ENCODE data around the gene MST1. TPM values are rescaled to one million over a fixed set of nuclear protein-coding genes. Genes with fewer than 3 reads are reported as not detected.

MST1 gene
- total RNA-seq, 4 donors from 2014 or later: 12.2 to 116 (median 15.1) TPM

GRCh38 chr3:49669352-49669751 is 19.9 kb downstream of the MST1 start:
- 56% methylated on average over 3 of the region's 3 CpGs; no CpG with 5 or more reads in 1 of the 2 donors for WGBS, 2 donors (ENCODE audit: low coverage in 1 of 2)
- Histone ChIP-seq H3K36me3 (no peaks in the 10 kb centered on the region), H3K9me3 (no peaks in the 10 kb centered on the region), H3K4me3 (no peak overlapping the region), H3K4me1 (peaks cover 0 to 6% (median 4%) of the 10 kb centered on the region in 4 donors), H3K27ac (no peak overlapping the region), H3K27me3 (peaks cover 16% of the 10 kb centered on the region)
- no peak for DNase-seq
- intact Hi-C loops (cut with DNase I; ENCODE audit: low total_unique reads): no loop called here
- no peak for TF ChIP-seq POLR2AphosphoS5 (IDR thresholded peaks at IDR 0.05)
- no peak for TF ChIP-seq EP300 (IDR thresholded peaks at IDR 0.05; ENCODE audit: low read depth)
- TF ChIP-seq POLR2A (IDR thresholded peaks at IDR 0.05): no peak
- TF ChIP-seq CTCF (IDR thresholded peaks at IDR 0.05): no peak
- in situ Hi-C loops (cut with MboI; ENCODE audit: low pct_ligation_motif_present in 1 of 4, low pct_unique_long_range_greater_than_20kb in 1 of 4, low sequenced_read_pairs in 3 of 4): loop anchor here in 1 of 4 donors (10.0 kb wide), 1 partner anchor 125 kb away; no protein-coding TSS in a partner anchor

- no peak for TF ChIP-seq EP300 (IDR thresholded peaks at IDR 0.05; ENCODE audit: low read depth)
- TF ChIP-seq POLR2AphosphoS5 (IDR thresholded peaks at IDR 0.05): no peak
- TF ChIP-seq CTCF (IDR thresholded peaks at IDR 0.05): no peak
- no peak for TF ChIP-seq POLR2A (IDR thresholded peaks at IDR 0.05)
- H3K4me1 ChIP-seq: peaks cover 0 to 6% (median 4%) of the 10 kb centered on the region in 4 donors
- H3K27ac ChIP-seq: no peak overlapping the region
- H3K36me3 ChIP-seq: no peaks in the 10 kb centered on the region
- WGBS, 2 donors (ENCODE audit: low coverage in 1 of 2): 50 to 54% methylated on average over 2 to 5 of the region's 5 CpGs
- H3K4me3 ChIP-seq: no peak overlapping the region
- DNase-seq: no peak
- no peaks in the 10 kb centered on the region for H3K9me3 ChIP-seq
- in situ Hi-C loops (cut with MboI; ENCODE audit: low pct_ligation_motif_present in 1 of 4, low pct_unique_long_range_greater_than_20kb in 1 of 4, low sequenced_read_pairs in 3 of 4) (loop anchor here in 1 of 4 donors (10.0 kb wide), 1 partner anchor 124 kb away; no protein-coding TSS in a partner anchor), intact Hi-C loops (cut with DNase I; ENCODE audit: low total_unique reads) (no loop called here)
- H3K27me3 ChIP-seq: peaks cover 16% of the 10 kb centered on the region
Observed at GRCh38 chr3:49668861-49669260, 20.4 kb downstream of the MST1 start.

GRCh38 chr3:49668414-49668797 is 20.9 kb downstream of the MST1 start:
- H3K27ac ChIP-seq: no peak overlapping the region
- no peaks in the 10 kb centered on the region for H3K36me3 ChIP-seq
- H3K4me1 ChIP-seq: peaks cover 0 to 4% (median 4%) of the 10 kb centered on the region in 4 donors
- in situ Hi-C loops (cut with MboI; ENCODE audit: low pct_ligation_motif_present in 1 of 4, low pct_unique_long_range_greater_than_20kb in 1 of 4, low sequenced_read_pairs in 3 of 4) (loop anchor here in 1 of 4 donors (10.0 kb wide), 1 partner anchor 124 kb away; no protein-coding TSS in a partner anchor), intact Hi-C loops (cut with DNase I; ENCODE audit: low total_unique reads) (no loop called here)
- TF ChIP-seq POLR2A (IDR thresholded peaks at IDR 0.05) (no peak), POLR2AphosphoS5 (IDR thresholded peaks at IDR 0.05) (no peak), EP300 (IDR thresholded peaks at IDR 0.05; ENCODE audit: low read depth) (no peak), CTCF (IDR thresholded peaks at IDR 0.05) (no peak)
- no peak overlapping the region for H3K4me3 ChIP-seq
- DNase-seq: no peak
- 29% methylated on average over 5 of the region's 5 CpGs; no CpG with 5 or more reads in 1 of the 2 donors for WGBS, 2 donors (ENCODE audit: low coverage in 1 of 2)
- H3K27me3 ChIP-seq: peaks cover 16% of the 10 kb centered on the region
- no peaks in the 10 kb centered on the region for H3K9me3 ChIP-seq

GRCh38 chr3:49667701-49668413 is 21.4 kb downstream of the MST1 start:
- H3K27me3 ChIP-seq: peaks cover 16% of the 10 kb centered on the region
- no peak for DNase-seq
- no peak overlapping the region for H3K27ac ChIP-seq
- H3K4me3 ChIP-seq: no peak overlapping the region
- H3K36me3 ChIP-seq: no peaks in the 10 kb centered on the region
- no peaks in the 10 kb centered on the region for H3K9me3 ChIP-seq
- WGBS, 2 donors (ENCODE audit: low coverage in 1 of 2): 78 to 91% methylated on average over 4 to 24 of the region's 25 CpGs
- no peaks in the 10 kb centered on the region for H3K4me1 ChIP-seq
- no peak for TF ChIP-seq CTCF (IDR thresholded peaks at IDR 0.05)
- TF ChIP-seq EP300 (IDR thresholded peaks at IDR 0.05; ENCODE audit: low read depth): no peak
- no peak for TF ChIP-seq POLR2AphosphoS5 (IDR thresholded peaks at IDR 0.05)
- TF ChIP-seq POLR2A (IDR thresholded peaks at IDR 0.05): no peak
- in situ Hi-C loops (cut with MboI; ENCODE audit: low pct_ligation_motif_present in 1 of 4, low pct_unique_long_range_greater_than_20kb in 1 of 4, low sequenced_read_pairs in 3 of 4): loop anchor here in 1 of 4 donors (10.0 kb wide), 1 partner anchor 123 kb away; no protein-coding TSS in a partner anchor
- intact Hi-C loops (cut with DNase I; ENCODE audit: low total_unique reads): no loop called here

Data from transverse colon (tissue), 4 donors.